ENCODE data around the gene MAP3K20. TPM values are rescaled to one million over a fixed set of nuclear protein-coding genes. Genes with fewer than 3 reads are reported as not detected.

MAP3K20 gene
- total and polyA plus RNA-seq, 10 of the 15 experiments (the other 5 are each of a cell fraction or from before 2014, with no cell fraction given): 0.04 to 5.6 (median 2.3) TPM

- ChIA-PET CTCF (interaction anchor here (1.3 kb wide), 1 partner anchor 98 kb away, joined by 4 read pairs; no protein-coding TSS in a partner anchor), POLR2A (no interaction called here), SMC1A (ENCODE audit: uncharacterized antibody, unreplicated experiment) (no interaction called here), RAD21 (ENCODE audit: unreplicated experiment) (no interaction called here)
- no peaks in the 10 kb centered on the region for H3K27me3 ChIP-seq (replicated peaks in 1 of 2; ENCODE audit: control insufficient read depth in 2 of 2, insufficient read depth in 2 of 2, low read length in 1 of 2)
- no peaks in the 10 kb centered on the region; a peak in 1 of 4 replicates for H3K36me3 ChIP-seq (ENCODE audit: control insufficient read depth in 2 of 2, insufficient read depth in 2 of 2, low read length in 1 of 2)
- H3K4me2 ChIP-seq (ENCODE audit: control insufficient read depth, insufficient read depth): no peak overlapping the region
- H3K4me1 ChIP-seq (ENCODE audit: control insufficient read depth, insufficient read depth, low read length): peaks cover 23% of the 10 kb centered on the region
- H3K27ac ChIP-seq (ENCODE audit: control insufficient read depth, insufficient read depth): no peak overlapping the region
- FAIRE-seq (no peak), ATAC-seq (no peak), DNase-seq (ENCODE audit: low read depth, low spot score) (no peak)
- no peaks in the 10 kb centered on the region; the same call in 1 of the 2 replicates for H3K79me2 ChIP-seq (ENCODE audit: control insufficient read depth, insufficient read depth, low read length)
- BruUV-seq (replicated peaks): no TSS peak
- H3K4me3 ChIP-seq: no peak overlapping the region
- in situ Hi-C loops (cut with MboI): no loop called here
- TF ChIP-seq ZBTB40 (IDR thresholded peaks at IDR 0.05; ENCODE audit: borderline replicate concordance) (no peak), MAX (IDR thresholded peaks at IDR 0.05; ENCODE audit: low read depth, low read length) (no peak), TCF3 (IDR thresholded peaks at IDR 0.05; ENCODE audit: borderline replicate concordance, insufficient read depth, low read depth, low read length) (no peak), TAF1 (IDR thresholded peaks at IDR 0.05; ENCODE audit: borderline replicate concordance, low read depth, low read length) (no peak), POLR2AphosphoS5 (IDR thresholded peaks at IDR 0.05; ENCODE audit: low read length) (no peak), MYB (IDR thresholded peaks at IDR 0.05; ENCODE audit: borderline replicate concordance, low read depth, low read length) (no peak), NFYA (IDR thresholded peaks at IDR 0.05; ENCODE audit: borderline replicate concordance, low read depth, low read length) (no peak), NR2C1 (IDR thresholded peaks at IDR 0.05) (no peak)
- intact Hi-C loops (cut with micrococcal nuclease; ENCODE audit: unreplicated experiment): no loop called here
- H3K9me3 ChIP-seq (replicated peaks; ENCODE audit: control insufficient read depth, insufficient read depth, low read length): no peaks in the 10 kb centered on the region
- H2AFZ ChIP-seq (ENCODE audit: control insufficient read depth, low read depth, low read length): no peak overlapping the region
- H3K9ac ChIP-seq (ENCODE audit: control insufficient read depth, insufficient read depth, low read length): no peak overlapping the region
- 83% methylated on average over 3 of the region's 3 CpGs for WGBS (ENCODE audit: insufficient coverage, insufficient replicate concordance, low lambda C conversion rate, missing lambda C conversion rate)
- H4K20me1 ChIP-seq (ENCODE audit: control insufficient read depth, insufficient read depth): no peaks in the 10 kb centered on the region
These were observed 48.8 kb downstream of the MAP3K20 start for GRCh38 chr2:173124441-173124840.
